Measurements from ENCODE around the gene NRROS.

DNA sequence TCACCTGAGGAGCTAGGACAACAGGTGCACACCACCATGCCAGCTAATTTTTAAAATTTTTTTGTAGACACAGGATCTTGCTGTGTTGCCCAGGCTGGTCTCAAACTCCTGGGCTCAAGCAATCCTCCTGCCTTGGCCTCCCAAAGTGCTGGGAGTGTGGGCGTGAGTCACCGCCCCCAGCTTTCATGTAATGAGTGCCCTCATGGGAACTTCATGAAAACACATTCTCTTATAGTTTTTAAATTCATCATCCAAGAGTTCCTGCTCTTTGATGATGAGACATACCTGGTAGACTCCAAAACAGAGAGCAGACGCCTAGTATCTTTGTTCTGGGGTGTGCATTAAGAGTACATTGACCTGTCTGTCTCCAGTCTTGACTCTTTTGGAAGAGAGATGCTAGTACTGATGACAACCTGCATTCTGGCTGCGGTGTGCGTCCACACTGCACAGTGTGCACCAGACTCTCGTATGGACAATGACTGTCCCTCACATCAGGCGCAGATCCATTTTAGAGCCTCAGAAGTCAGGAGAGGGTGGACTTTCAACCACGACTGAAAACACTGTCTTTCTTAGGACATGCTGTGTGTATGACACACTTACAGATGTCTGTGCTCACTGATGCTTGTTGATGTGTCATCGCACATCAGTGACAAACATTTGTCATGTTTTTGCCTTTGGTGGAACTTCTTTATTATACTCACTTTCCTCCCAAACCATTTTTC, 2.0 kb downstream of the NRROS start:
- TF ChIP-seq, protein P1, sequence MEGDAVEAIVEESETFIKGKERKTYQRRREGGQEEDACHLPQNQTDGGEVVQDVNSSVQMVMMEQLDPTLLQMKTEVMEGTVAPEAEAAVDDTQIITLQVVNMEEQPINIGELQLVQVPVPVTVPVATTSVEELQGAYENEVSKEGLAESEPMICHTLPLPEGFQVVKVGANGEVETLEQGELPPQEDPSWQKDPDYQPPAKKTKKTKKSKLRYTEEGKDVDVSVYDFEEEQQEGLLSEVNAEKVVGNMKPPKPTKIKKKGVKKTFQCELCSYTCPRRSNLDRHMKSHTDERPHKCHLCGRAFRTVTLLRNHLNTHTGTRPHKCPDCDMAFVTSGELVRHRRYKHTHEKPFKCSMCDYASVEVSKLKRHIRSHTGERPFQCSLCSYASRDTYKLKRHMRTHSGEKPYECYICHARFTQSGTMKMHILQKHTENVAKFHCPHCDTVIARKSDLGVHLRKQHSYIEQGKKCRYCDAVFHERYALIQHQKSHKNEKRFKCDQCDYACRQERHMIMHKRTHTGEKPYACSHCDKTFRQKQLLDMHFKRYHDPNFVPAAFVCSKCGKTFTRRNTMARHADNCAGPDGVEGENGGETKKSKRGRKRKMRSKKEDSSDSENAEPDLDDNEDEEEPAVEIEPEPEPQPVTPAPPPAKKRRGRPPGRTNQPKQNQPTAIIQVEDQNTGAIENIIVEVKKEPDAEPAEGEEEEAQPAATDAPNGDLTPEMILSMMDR (conservative IDR thresholded peaks at IDR 0.05), result no peak
- no peak for TF ChIP-seq ZFX (IDR thresholded peaks at IDR 0.05)

Data from C4-2B (cell line).